ENCODE measurements around the gene ZNF692. TPM values are rescaled to one million over a fixed set of nuclear protein-coding genes. Genes with fewer than 3 reads are reported as not detected.
A peak's percentile ranks its signal among the peaks of the same experiment; 100 is the strongest.

The ZNF692 gene
- polyA plus RNA-seq, 1 donor (not counting 4 experiments of a cell fraction or from before 2014, with no cell fraction given), result 27.0 TPM

DNA sequence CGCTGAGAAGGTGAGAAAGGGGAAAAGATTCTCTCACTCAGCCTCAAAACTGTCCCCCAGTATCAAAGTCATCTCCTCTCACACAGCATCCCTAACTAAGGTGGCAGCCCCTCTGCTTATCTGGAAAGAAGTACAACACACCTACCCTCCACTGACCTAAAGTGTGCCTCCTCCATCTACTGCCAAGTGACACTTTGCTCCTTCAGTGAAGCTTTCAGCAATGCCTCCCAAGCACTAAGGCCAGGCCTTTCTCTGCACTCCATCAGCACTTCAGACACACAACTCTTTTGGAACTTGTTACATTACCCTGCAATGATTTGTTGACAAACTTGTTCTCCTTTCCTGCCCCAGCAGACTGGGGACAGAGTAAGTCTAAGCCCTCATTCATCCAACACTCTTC, 34.6 kb downstream of the ZNF692 start:
- H4K20me1 ChIP-seq (ENCODE audit: control insufficient read depth, extremely low read depth, insufficient read depth, low read length), result no peaks in the 10 kb centered on the region
- DNase-seq (ENCODE audit: low read depth, low spot score) (no peak), FAIRE-seq (no peak)
- H3K79me2 ChIP-seq (ENCODE audit: control insufficient read depth, insufficient read depth, low read length), result peaks cover 54% of the 10 kb centered on the region
- H2AFZ ChIP-seq (ENCODE audit: control insufficient read depth, low read length), result no peak overlapping the region
- dilution Hi-C loops (cut with MboI; ENCODE audit: extremely low pct_ligation_motif_present, low sequenced_read_pairs), result no loop called here
- H3K27me3 ChIP-seq (ENCODE audit: control insufficient read depth, extremely low read depth, insufficient read depth, low read length), result no peaks in the 10 kb centered on the region
- H3K4me3 ChIP-seq (ENCODE audit: control insufficient read depth in 2 of 3, extremely low read depth in 1 of 3, insufficient read depth in 2 of 3, low read depth in 1 of 3, low read length in 3 of 3), result no peak overlapping the region
- H3K9ac ChIP-seq (ENCODE audit: control insufficient read depth, extremely low read depth, insufficient read depth, low read length), result no peak overlapping the region
- TF ChIP-seq, protein P1, sequence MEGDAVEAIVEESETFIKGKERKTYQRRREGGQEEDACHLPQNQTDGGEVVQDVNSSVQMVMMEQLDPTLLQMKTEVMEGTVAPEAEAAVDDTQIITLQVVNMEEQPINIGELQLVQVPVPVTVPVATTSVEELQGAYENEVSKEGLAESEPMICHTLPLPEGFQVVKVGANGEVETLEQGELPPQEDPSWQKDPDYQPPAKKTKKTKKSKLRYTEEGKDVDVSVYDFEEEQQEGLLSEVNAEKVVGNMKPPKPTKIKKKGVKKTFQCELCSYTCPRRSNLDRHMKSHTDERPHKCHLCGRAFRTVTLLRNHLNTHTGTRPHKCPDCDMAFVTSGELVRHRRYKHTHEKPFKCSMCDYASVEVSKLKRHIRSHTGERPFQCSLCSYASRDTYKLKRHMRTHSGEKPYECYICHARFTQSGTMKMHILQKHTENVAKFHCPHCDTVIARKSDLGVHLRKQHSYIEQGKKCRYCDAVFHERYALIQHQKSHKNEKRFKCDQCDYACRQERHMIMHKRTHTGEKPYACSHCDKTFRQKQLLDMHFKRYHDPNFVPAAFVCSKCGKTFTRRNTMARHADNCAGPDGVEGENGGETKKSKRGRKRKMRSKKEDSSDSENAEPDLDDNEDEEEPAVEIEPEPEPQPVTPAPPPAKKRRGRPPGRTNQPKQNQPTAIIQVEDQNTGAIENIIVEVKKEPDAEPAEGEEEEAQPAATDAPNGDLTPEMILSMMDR (optimal IDR thresholded peaks at IDR 0.05 in 1 of 3, IDR thresholded peaks at IDR 0.05 in 1 of 3, conservative IDR thresholded peaks at IDR 0.05 in 1 of 3; ENCODE audit: extremely low read depth in 1 of 3, insufficient read depth in 2 of 3, low read length in 3 of 3), result no peak
- TF ChIP-seq EZH2 (IDR thresholded peaks at IDR 0.05; ENCODE audit: low read length), result no peak
- H3K27ac ChIP-seq (ENCODE audit: control insufficient read depth, insufficient read depth, low read length), result no peak overlapping the region
- H3K4me1 ChIP-seq (ENCODE audit: control insufficient read depth, extremely low read depth, insufficient read depth, low read length), result peaks cover 24% of the 10 kb centered on the region
- H3K4me2 ChIP-seq (ENCODE audit: control insufficient read depth, extremely low read depth, insufficient read depth, low read depth, low read length), result peak overlapping the region; percentile 96
- peaks cover 8 to 18% of the 10 kb centered on the region in 2 experiments for H3K36me3 ChIP-seq (ENCODE audit: control insufficient read depth in 2 of 2, extremely low read depth in 1 of 2, insufficient read depth in 2 of 2, low read length in 2 of 2)
- peaks cover 2% of the 10 kb centered on the region for H3K9me1 ChIP-seq (ENCODE audit: control insufficient read depth, extremely low read depth, insufficient read depth, low read length)
- H3K9me3 ChIP-seq (ENCODE audit: control insufficient read depth, low read depth, low read length), result no peaks in the 10 kb centered on the region

DNA sequence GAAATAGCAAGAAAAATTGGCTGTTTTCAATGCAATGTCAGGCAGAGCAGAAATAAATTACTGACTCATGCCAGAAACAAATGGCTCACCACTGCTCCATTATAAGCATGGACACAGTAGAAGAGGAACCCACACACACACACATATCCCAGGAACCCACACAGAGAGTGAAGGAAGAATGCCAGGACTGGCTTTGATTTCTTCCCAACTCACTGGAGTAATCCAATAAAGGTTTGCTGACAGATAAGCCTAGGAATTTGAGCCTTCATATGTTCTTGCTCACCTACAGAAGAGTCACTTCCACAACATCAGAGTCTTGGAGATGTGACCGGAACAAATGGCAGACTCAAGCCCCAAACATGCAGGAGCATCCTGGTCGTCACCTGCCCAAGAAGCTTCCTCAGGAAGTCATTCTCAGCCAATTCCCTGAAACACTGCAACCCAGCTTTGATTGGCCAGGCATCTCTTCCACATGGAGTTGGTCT, 35.3 kb downstream of the ZNF692 start:
- Histone ChIP-seq H3K4me2 (ENCODE audit: control insufficient read depth, extremely low read depth, insufficient read depth, low read depth, low read length) (peak overlapping the region; percentile 33), H3K79me2 (ENCODE audit: control insufficient read depth, insufficient read depth, low read length) (peaks cover 60% of the 10 kb centered on the region), H3K27me3 (ENCODE audit: control insufficient read depth, extremely low read depth, insufficient read depth, low read length) (no peaks in the 10 kb centered on the region), H3K4me1 (ENCODE audit: control insufficient read depth, extremely low read depth, insufficient read depth, low read length) (peaks cover 24% of the 10 kb centered on the region), H2AFZ (ENCODE audit: control insufficient read depth, low read length) (no peak overlapping the region), H3K4me3 (ENCODE audit: control insufficient read depth in 2 of 3, extremely low read depth in 1 of 3, insufficient read depth in 2 of 3, low read depth in 1 of 3, low read length in 3 of 3) (peak overlapping the region in 1 of 3 experiments; percentile 7), H4K20me1 (ENCODE audit: control insufficient read depth, extremely low read depth, insufficient read depth, low read length) (no peaks in the 10 kb centered on the region), H3K9me1 (ENCODE audit: control insufficient read depth, extremely low read depth, insufficient read depth, low read length) (peaks cover 2% of the 10 kb centered on the region), H3K36me3 (ENCODE audit: control insufficient read depth in 2 of 2, extremely low read depth in 1 of 2, insufficient read depth in 2 of 2, low read length in 2 of 2) (peaks cover 13 to 20% of the 10 kb centered on the region in 2 experiments), H3K27ac (ENCODE audit: control insufficient read depth, insufficient read depth, low read length) (no peak overlapping the region), H3K9me3 (ENCODE audit: control insufficient read depth, low read depth, low read length) (no peaks in the 10 kb centered on the region), H3K9ac (ENCODE audit: control insufficient read depth, extremely low read depth, insufficient read depth, low read length) (no peak overlapping the region)
- FAIRE-seq, result no peak
- DNase-seq (ENCODE audit: low read depth, low spot score), result no peak
- no peak for TF ChIP-seq EZH2 (IDR thresholded peaks at IDR 0.05; ENCODE audit: low read length)
- TF ChIP-seq, protein P1 (optimal IDR thresholded peaks at IDR 0.05 in 1 of 3, IDR thresholded peaks at IDR 0.05 in 1 of 3, conservative IDR thresholded peaks at IDR 0.05 in 1 of 3; ENCODE audit: extremely low read depth in 1 of 3, insufficient read depth in 2 of 3, low read length in 3 of 3), result no peak
- dilution Hi-C loops (cut with MboI; ENCODE audit: extremely low pct_ligation_motif_present, low sequenced_read_pairs), result no loop called here

Data from keratinocyte (primary cell).